Measurements from ENCODE around the gene TRAP1. TPM values are rescaled to one million over a fixed set of nuclear protein-coding genes. Genes with fewer than 3 reads are reported as not detected.

The TRAP1 gene
- total RNA-seq, 2 experiments from 2014 or later: 277 to 282 TPM

GRCh38 chr16:3696425-3697218 lies 20.7 kb downstream of the TRAP1 start:
- Mint-ChIP-seq H3K4me3 (no peak overlapping the region), H3K4me1 (ENCODE audit: low read depth) (peaks cover 6% of the 10 kb centered on the region), H3K9me3 (no peaks in the 10 kb centered on the region), H3K27ac (no peak overlapping the region), H3K27me3 (no peaks in the 10 kb centered on the region), H3K36me3 (peaks cover 7% of the 10 kb centered on the region)
- CTCF ChIA-PET: interaction anchor here (1.7 kb wide), 1 partner anchor 10 kb away, joined by 3 read pairs; no protein-coding TSS in a partner anchor
- no peak for DNase-seq
- intact Hi-C loops (cut with micrococcal nuclease): no loop called here
- POLR2A ChIA-PET: no interaction called here

DNA sequence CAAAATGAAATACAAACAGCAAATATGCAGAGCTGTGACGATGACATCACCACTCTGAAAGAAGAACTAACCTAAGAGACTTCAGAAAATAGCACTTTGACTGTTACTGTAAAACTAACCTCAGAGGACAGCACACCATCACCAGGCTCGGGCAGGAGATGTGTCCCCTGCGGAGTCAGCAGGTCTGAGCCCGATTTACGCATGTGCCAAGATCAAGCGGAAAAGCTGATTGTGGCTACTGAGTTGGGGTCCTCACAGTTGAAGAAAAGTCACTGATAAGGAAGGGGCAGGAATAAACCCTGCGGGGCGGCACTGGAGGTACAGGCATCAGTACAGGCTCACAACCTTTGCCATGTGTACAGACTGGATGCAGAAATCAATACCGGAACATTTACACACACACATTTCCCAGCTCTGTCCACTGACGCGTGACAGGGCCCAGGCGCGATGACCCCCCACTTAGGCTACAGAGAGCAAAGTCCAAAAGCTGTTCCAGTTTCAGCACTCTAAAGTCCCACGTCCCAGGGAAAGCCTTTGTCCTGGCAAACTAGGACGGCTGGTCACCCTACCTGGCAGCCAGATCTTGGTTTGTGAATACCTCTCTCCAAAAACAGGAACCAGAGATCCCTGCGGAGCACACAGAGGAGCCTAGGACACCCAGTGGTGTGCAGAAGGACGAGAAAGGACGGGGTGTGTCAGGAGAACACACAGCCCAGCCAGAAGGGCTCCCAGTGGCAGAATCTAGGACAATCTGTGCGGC lies 21.5 kb downstream of the TRAP1 start:
- intact Hi-C loops (cut with micrococcal nuclease): no loop called here
- POLR2A ChIA-PET: no interaction called here
- Mint-ChIP-seq H3K4me3 (no peak overlapping the region), H3K27me3 (no peaks in the 10 kb centered on the region), H3K4me1 (ENCODE audit: low read depth) (peaks cover 7% of the 10 kb centered on the region), H3K36me3 (peaks cover 7% of the 10 kb centered on the region), H3K27ac (no peak overlapping the region), H3K9me3 (no peaks in the 10 kb centered on the region)
- DNase-seq: no peak
- CTCF ChIA-PET: interaction anchor here (1.0 to 1.7 kb wide), 2 partner anchors 9 to 558 kb away, joined by 3 to 5 read pairs; no protein-coding TSS in a partner anchor

GRCh38 chr16:3694051-3694450 lies 23.3 kb downstream of the TRAP1 start:
- H3K9me3 Mint-ChIP-seq: no peaks in the 10 kb centered on the region
- intact Hi-C loops (cut with micrococcal nuclease): no loop called here

DNA sequence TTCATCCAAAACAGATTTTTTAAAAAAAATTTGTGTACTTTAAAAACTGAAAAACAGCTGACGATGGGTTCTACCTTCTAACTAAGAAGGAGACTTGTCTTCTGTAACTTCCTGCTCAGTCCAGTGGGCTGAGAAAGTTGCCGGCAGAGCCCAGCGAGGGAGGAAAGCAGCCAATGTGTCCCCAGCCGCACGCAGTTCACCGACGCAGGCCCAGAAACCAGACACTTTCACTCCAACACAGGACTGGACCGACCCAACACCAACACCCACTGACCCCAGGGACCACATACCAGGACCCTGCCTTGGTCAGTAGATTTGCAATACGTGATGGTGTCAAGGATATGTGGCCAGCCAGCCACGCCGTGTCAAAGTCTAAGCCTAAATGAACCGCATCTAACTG lies 25.6 kb downstream of the TRAP1 start:
- ChIA-PET CTCF (interaction anchor here (0.6 to 1.4 kb wide), 8 partner anchors 9 to 711 kb away, joined by 3 to 4 read pairs (median 3); no protein-coding TSS in a partner anchor), POLR2A (no interaction called here)
- intact Hi-C loops (cut with micrococcal nuclease): no loop called here
- Mint-ChIP-seq H3K9me3 (no peaks in the 10 kb centered on the region), H3K27me3 (no peaks in the 10 kb centered on the region), H3K4me3 (no peak overlapping the region), H3K36me3 (peaks cover 26% of the 10 kb centered on the region), H3K4me1 (ENCODE audit: low read depth) (peaks cover 7% of the 10 kb centered on the region), H3K27ac (no peak overlapping the region)
- DNase-seq: no peak

More at GRCh38 chr16:3694051-3694450, 23.3 kb downstream of the TRAP1 start:
- H3K27ac Mint-ChIP-seq: no peak overlapping the region
- peaks cover 13% of the 10 kb centered on the region for H3K36me3 Mint-ChIP-seq
- H3K27me3 Mint-ChIP-seq: no peaks in the 10 kb centered on the region
- peaks cover 9% of the 10 kb centered on the region for H3K4me1 Mint-ChIP-seq (ENCODE audit: low read depth)
- no peak for DNase-seq
- H3K4me3 Mint-ChIP-seq: no peak overlapping the region
- ChIA-PET CTCF (no interaction called here), POLR2A (interaction anchor here (0.9 to 1.2 kb wide), 2 partner anchors 10 to 57 kb away, joined by 3 read pairs; no protein-coding TSS in a partner anchor)

DNA sequence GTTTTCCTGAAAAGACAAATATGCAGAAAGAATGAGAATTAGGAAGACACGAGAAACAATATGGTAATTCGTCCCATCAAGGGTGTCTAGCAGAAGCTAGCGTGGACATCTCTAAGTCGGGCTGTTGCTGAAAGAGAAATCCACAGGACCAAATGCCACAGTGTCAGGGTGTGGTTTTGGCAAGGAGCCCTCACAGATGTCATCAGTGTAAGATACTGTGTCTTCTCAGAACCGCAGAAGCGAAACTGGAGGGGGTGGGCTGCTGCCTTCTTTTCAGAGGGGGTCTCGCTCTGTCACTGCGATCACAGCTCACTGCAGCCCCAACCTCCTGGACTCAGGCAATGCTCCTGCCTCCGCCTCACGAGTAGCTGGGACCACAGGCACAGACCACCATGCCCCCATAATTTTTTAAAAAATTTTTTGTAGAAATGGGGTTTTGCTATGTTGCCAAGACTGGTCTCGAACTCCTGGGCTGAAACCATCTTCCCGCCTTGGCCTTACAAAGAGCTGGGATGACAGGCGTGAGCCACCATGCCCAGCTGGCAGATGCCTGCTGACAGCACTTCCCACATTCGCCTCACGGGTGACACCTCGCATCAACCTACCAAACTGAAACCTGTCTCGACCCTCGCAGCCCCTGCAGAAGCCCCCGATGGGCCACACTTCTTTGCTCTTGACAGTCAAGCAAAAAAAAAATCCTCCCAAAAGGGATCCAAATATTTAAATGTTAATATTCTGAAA lies 26.2 kb downstream of the TRAP1 start:
- peaks cover 7% of the 10 kb centered on the region for H3K4me1 Mint-ChIP-seq (ENCODE audit: low read depth)
- H3K36me3 Mint-ChIP-seq: peaks cover 26% of the 10 kb centered on the region
- no peaks in the 10 kb centered on the region for H3K9me3 Mint-ChIP-seq
- CTCF ChIA-PET: interaction anchor here (0.6 to 1.4 kb wide), 8 partner anchors 10 to 711 kb away, joined by 3 to 4 read pairs (median 3); no protein-coding TSS in a partner anchor
- H3K27me3 Mint-ChIP-seq: no peaks in the 10 kb centered on the region
- POLR2A ChIA-PET: interaction anchor here (1.6 kb wide), 1 partner anchor 26 kb away, joined by 4 read pairs; the partner anchor contains the start of gene TRAP1
- intact Hi-C loops (cut with micrococcal nuclease): loop anchor here (1.0 kb wide), 1 partner anchor 189 kb away; the partner anchor contains the start of gene CREBBP
- DNase-seq: no peak
- no peak overlapping the region for H3K27ac Mint-ChIP-seq
- no peak overlapping the region for H3K4me3 Mint-ChIP-seq

GRCh38 chr16:3690470-3690928 lies 26.8 kb downstream of the TRAP1 start:
- Mint-ChIP-seq H3K4me3 (no peak overlapping the region), H3K4me1 (ENCODE audit: low read depth) (peaks cover 7% of the 10 kb centered on the region), H3K27ac (no peak overlapping the region), H3K9me3 (no peaks in the 10 kb centered on the region), H3K36me3 (peaks cover 30% of the 10 kb centered on the region), H3K27me3 (no peaks in the 10 kb centered on the region)
- POLR2A ChIA-PET: interaction anchor here (1.6 kb wide), 1 partner anchor 27 kb away, joined by 4 read pairs; the partner anchor contains the start of gene TRAP1
- DNase-seq: peak; percentile 90
- CTCF ChIA-PET: interaction anchor here (0.5 to 1.4 kb wide), 8 partner anchors 10 to 712 kb away, joined by 3 to 5 read pairs (median 3); no protein-coding TSS in a partner anchor
- intact Hi-C loops (cut with micrococcal nuclease): loop anchor here (1.0 kb wide), 1 partner anchor 190 kb away; the partner anchor contains the start of gene CREBBP

- no peak for DNase-seq
- Mint-ChIP-seq H3K4me3 (no peak overlapping the region), H3K9me3 (no peaks in the 10 kb centered on the region), H3K27ac (no peak overlapping the region), H3K27me3 (no peaks in the 10 kb centered on the region), H3K36me3 (peaks cover 27% of the 10 kb centered on the region), H3K4me1 (ENCODE audit: low read depth) (peaks cover 7% of the 10 kb centered on the region)
- ChIA-PET POLR2A (interaction anchor here (1.6 kb wide), 1 partner anchor 28 kb away, joined by 4 read pairs; the partner anchor contains the start of gene TRAP1), CTCF (interaction anchor here (0.5 to 1.1 kb wide), 4 partner anchors 15 to 172 kb away, joined by 3 to 5 read pairs (median 3); no protein-coding TSS in a partner anchor)
- intact Hi-C loops (cut with micrococcal nuclease): loop anchor here (1.0 kb wide), 1 partner anchor 191 kb away; the partner anchor contains the start of gene CREBBP
These were observed 27.6 kb downstream of the TRAP1 start for GRCh38 chr16:3689731-3690130.

GRCh38 chr16:3687792-3688191 lies 29.5 kb downstream of the TRAP1 start:
- ChIA-PET CTCF (interaction anchor here (1.0 kb wide), 1 partner anchor 175 kb away, joined by 3 read pairs; no protein-coding TSS in a partner anchor), POLR2A (no interaction called here)
- H3K36me3 Mint-ChIP-seq: peaks cover 35% of the 10 kb centered on the region
- H3K4me1 Mint-ChIP-seq (ENCODE audit: low read depth): peaks cover 7% of the 10 kb centered on the region
- no peaks in the 10 kb centered on the region for H3K27me3 Mint-ChIP-seq
- no peak overlapping the region for H3K4me3 Mint-ChIP-seq
- H3K27ac Mint-ChIP-seq: no peak overlapping the region
- no peaks in the 10 kb centered on the region for H3K9me3 Mint-ChIP-seq
- no peak for DNase-seq
- intact Hi-C loops (cut with micrococcal nuclease): no loop called here

- no peaks in the 10 kb centered on the region for H3K9me3 Mint-ChIP-seq
- CTCF ChIA-PET: interaction anchor here (0.9 kb wide), 1 partner anchor 9 kb away, joined by 3 read pairs; no protein-coding TSS in a partner anchor
- no peak overlapping the region for H3K4me3 Mint-ChIP-seq
- H3K27me3 Mint-ChIP-seq: no peaks in the 10 kb centered on the region
- no peak for DNase-seq
- intact Hi-C loops (cut with micrococcal nuclease): no loop called here
- H3K27ac Mint-ChIP-seq: no peak overlapping the region
- H3K4me1 Mint-ChIP-seq (ENCODE audit: low read depth): peaks cover 7% of the 10 kb centered on the region
- POLR2A ChIA-PET: no interaction called here
- peaks cover 35% of the 10 kb centered on the region for H3K36me3 Mint-ChIP-seq
These were observed 30.3 kb downstream of the TRAP1 start for GRCh38 chr16:3687021-3687420.

GRCh38 chr16:3681206-3681605 lies 36.1 kb downstream of the TRAP1 start:
- POLR2A ChIA-PET: no interaction called here
- Mint-ChIP-seq H3K36me3 (peaks cover 46% of the 10 kb centered on the region), H3K27ac (no peak overlapping the region), H3K4me1 (ENCODE audit: low read depth) (no peaks in the 10 kb centered on the region), H3K9me3 (no peaks in the 10 kb centered on the region), H3K4me3 (no peak overlapping the region), H3K27me3 (no peaks in the 10 kb centered on the region)
- intact Hi-C loops (cut with micrococcal nuclease): no loop called here
- DNase-seq: no peak
- CTCF ChIA-PET: interaction anchor here (1.1 to 1.3 kb wide), 2 partner anchors 27 to 573 kb away, joined by 3 to 5 read pairs; no protein-coding TSS in a partner anchor

DNA sequence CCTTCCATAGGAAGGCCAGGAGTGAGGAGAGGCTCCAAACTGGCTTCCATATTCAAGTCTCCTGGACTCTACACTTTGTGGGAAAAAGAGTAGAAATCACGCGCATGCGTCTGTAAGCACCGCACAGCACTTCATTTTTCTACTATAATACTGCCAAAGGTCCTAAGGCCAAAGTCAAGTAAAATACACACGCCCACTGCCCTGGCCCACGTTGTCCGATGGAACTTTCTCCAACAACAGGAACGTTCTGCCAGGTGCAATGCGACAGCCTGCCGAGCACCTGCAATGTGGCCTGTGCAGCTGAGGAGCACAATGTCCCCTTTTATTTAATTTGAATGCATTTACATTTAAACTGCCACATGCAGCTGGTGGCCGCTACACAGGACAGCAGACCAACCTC lies 39.3 kb downstream of the TRAP1 start:
- CTCF ChIA-PET: interaction anchor here (0.5 to 0.8 kb wide), 3 partner anchors 153 to 261 kb away, joined by 3 to 4 read pairs (median 4); no protein-coding TSS in a partner anchor
- POLR2A ChIA-PET: no interaction called here
- no peak for DNase-seq
- intact Hi-C loops (cut with micrococcal nuclease): no loop called here
- Mint-ChIP-seq H3K4me1 (ENCODE audit: low read depth) (no peaks in the 10 kb centered on the region), H3K27ac (no peak overlapping the region), H3K9me3 (no peaks in the 10 kb centered on the region), H3K27me3 (no peaks in the 10 kb centered on the region), H3K36me3 (peaks cover 41% of the 10 kb centered on the region), H3K4me3 (no peak overlapping the region)

Measured in activated CD4-positive, alpha-beta memory T cell treated with anti-CD3 and anti-CD28 coated beads for 36 hours (primary cell).